RWPE2 (cell line): ENCODE results near the gene PMPCA.
A peak's percentile ranks its signal among the peaks of the same experiment; 100 is the strongest.

ENCODE experiments used
- ATAC-seq: fragments of 200-7000 bp; cut with Tn5 transposase; 3 replicates; pipeline ENCODE4 v1.9.1; 2021; ENCODE audit warnings: low read depth
- DNase-seq: peaks from one replicate; pipeline ENCODE4 v3.0.0-alpha.2; 2020; ENCODE audit warnings: low spot score
- H3K27ac ChIP-seq: fragments of 450-650 bp; 2 replicates; pipeline ENCODE4 v1.5.1; 2017; ENCODE audit warnings: mild to moderate bottlenecking; ENCODE audit not compliant: poor library complexity, severe bottlenecking
- H3K27me3 ChIP-seq: fragments of 250-450 bp; sonication (Bioruptor Pico); 2 replicates; pipeline ENCODE4 v1.5.1; 2021; ENCODE audit warnings: mild to moderate bottlenecking, moderate library complexity; ENCODE audit not compliant: insufficient read depth, poor library complexity, severe bottlenecking
- H3K36me3 ChIP-seq: fragments of 250-450 bp; sonication (Bioruptor Pico); 2 replicates; pipeline ENCODE4 v1.5.1; 2020; ENCODE audit warnings: low read depth, mild to moderate bottlenecking, moderate library complexity
- H3K4me1 ChIP-seq: fragments of 250-450 bp; sonication (Bioruptor Pico); 2 replicates; pipeline ENCODE4 v1.5.1; 2021; ENCODE audit warnings: mild to moderate bottlenecking, moderate library complexity; ENCODE audit not compliant: insufficient read depth, poor library complexity, severe bottlenecking
- H3K4me3 ChIP-seq: fragments of 250-450 bp; sonication (Bioruptor Pico); 2 replicates; pipeline ENCODE4 v1.5.1; 2021; ENCODE audit warnings: mild to moderate bottlenecking, moderate library complexity; ENCODE audit not compliant: severe bottlenecking
- H3K9me3 ChIP-seq: fragments of 250-450 bp; sonication (Bioruptor Pico); 2 replicates; pipeline ENCODE4 v1.5.1; 2021; ENCODE audit warnings: mild to moderate bottlenecking, moderate library complexity; ENCODE audit not compliant: severe bottlenecking
- CTCF ChIP-seq: fragments of 450-650 bp; IDR thresholded peaks from one replicate; pipeline ENCODE4 v1.5.1; 2017; ENCODE audit warnings: mild to moderate bottlenecking, moderate library complexity; ENCODE audit not compliant: poor library complexity, severe bottlenecking

PMPCA gene

DNA sequence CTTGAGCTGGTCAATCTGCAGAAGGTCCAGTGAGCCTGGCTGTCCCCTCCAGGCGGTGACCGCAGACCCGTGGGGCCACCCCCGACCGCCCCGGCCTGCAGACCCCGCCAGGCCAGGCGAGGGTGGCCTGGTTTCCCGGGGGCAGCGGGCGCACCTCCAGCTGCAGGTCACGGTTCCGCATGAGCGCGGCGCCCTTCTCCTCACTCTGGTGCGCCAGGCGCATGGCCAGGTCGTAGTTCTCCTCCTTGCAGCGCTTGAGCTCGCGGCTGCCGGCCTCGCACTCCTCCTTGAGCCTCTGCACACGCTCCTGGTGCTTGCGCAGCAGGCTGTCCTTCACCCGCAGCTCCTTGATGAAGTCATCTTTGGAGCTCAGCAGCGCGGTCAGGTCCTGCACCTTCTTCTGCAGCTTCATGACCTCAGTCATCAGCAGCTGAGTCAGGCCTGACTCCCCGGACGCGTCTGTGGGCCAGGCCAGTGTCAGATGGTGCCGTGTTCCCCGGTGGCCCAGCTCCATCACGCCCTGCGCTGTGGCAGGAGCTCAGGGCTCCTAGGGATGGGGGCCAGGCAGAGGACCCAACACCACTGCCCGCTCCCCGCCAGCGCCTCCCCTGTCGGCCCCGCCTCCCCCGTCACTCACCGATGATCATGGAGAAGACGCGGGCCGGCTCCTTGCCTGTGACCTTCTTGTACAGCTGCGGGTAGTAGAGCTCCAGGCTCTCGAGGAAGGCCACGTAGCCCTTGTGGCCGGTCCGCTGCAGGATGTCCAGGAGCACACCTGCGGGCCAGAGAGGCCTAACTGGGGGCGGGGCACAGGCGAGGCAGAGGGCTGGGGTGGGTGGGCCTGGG is 39.5 kb upstream of the PMPCA start:
- DNase-seq (no peak), ATAC-seq (no peak)
- no peak overlapping the region for H3K4me3 ChIP-seq
- H3K36me3 ChIP-seq: no peaks in the 10 kb centered on the region
- H3K27me3 ChIP-seq: no peaks in the 10 kb centered on the region
- H3K27ac ChIP-seq: no peak overlapping the region
- no peaks in the 10 kb centered on the region for H3K4me1 ChIP-seq
- H3K9me3 ChIP-seq: no peaks in the 10 kb centered on the region
- no peak for TF ChIP-seq CTCF

DNA sequence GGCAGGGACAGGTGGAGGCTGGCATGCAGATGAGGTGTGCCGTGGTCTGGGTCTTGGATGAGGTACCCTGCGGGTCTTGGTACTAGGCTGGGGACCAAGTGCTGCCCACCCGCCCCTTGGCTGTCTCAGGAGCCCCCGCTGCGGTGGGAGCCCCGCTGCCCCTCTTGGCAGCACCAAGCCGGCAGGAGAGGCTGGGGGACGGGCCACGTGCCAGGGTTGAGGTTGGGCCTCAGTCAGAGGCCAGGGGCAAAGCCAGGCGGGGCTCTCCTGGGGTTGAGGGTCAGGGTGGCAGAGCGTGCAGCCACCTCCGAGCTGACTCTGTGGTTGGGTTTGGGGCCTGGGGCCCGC is 39.0 kb upstream of the PMPCA start:
- Histone ChIP-seq H3K27me3 (no peaks in the 10 kb centered on the region), H3K27ac (no peak overlapping the region), H3K4me1 (no peaks in the 10 kb centered on the region), H3K36me3 (no peaks in the 10 kb centered on the region), H3K9me3 (no peaks in the 10 kb centered on the region), H3K4me3 (no peak overlapping the region)
- DNase-seq (no peak), ATAC-seq (no peak)
- TF ChIP-seq CTCF: no peak

DNA sequence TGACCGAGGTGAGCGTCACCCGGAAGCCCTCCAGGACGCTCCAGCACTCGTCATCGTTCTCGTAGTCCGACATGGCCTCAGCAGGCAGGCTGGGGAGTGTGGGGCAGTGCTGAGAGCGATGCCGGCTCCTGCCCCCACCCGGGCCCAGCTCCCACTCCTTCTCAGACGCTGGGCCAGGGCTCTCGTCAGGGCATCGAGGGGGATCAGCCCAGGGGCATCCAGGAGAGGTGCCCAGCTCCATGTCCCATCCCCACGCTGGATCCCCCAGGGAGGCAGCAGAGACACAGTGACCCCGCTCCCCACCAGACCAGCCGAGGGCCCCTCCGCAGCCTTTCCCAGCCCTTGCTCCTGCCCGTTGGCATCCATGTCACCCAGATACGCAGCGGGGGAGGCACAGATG is 38.5 kb upstream of the PMPCA start:
- no peaks in the 10 kb centered on the region for H3K27me3 ChIP-seq
- H3K4me3 ChIP-seq: no peak overlapping the region
- ATAC-seq: no peak
- H3K27ac ChIP-seq: no peak overlapping the region
- no peak for DNase-seq
- no peaks in the 10 kb centered on the region for H3K4me1 ChIP-seq
- no peaks in the 10 kb centered on the region for H3K9me3 ChIP-seq
- TF ChIP-seq CTCF: no peak
- no peaks in the 10 kb centered on the region for H3K36me3 ChIP-seq

DNA sequence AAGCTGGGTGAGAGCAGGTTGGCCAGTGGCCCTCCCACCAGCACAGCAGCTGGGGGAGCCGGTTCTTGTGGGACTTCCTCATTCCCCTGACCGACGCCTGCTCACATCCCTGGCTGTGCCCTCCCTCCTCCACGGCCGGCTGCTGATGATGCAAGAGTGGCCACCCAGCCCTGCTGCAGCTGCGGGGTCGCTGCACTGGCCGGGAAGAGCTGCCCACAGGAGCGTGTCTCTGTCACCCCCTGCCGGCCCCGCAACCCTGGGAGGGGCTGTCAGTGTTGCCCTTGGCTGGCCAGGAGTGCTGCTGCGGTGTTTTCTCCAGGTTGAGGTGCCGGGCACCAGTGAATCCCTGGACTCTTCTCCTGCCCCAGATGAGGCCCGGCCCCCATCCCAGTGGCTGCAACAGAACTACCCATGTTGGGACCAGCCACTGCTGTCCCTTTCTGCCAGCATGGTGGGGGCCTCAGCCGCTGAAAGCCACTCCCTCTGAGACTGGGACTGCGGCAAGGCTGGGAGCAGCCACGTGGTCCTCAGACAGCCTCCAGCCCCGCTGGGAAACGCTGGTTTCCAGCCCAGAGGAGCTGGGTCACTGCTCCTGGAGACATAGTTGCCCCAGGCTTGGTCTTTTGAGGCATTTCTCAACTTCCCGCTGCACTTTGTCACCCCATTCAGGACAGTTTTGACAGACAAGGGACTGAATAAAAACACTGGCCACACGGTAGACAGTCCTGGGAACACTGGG is 37.7 kb upstream of the PMPCA start:
- ATAC-seq (peak; percentile 26), DNase-seq (no peak)

More for the DNA sequence above, 37.7 kb upstream of the PMPCA start:
- no peak overlapping the region for H3K27ac ChIP-seq
- peak; percentile 15 for TF ChIP-seq CTCF
- H3K36me3 ChIP-seq: no peaks in the 10 kb centered on the region
- no peaks in the 10 kb centered on the region for H3K27me3 ChIP-seq
- H3K9me3 ChIP-seq: no peaks in the 10 kb centered on the region
- H3K4me3 ChIP-seq: no peak overlapping the region
- no peaks in the 10 kb centered on the region for H3K4me1 ChIP-seq
